HG03175 (cell line): Measurements from ENCODE around the gene NOSIP.

ENCODE experiments used
- ATAC-seq: cut with Tn5 transposase; IDR thresholded peaks from one replicate; pipeline ENCODE4 v1.9.1; 2021; ENCODE audit warnings: mild to moderate bottlenecking, moderate library complexity; ENCODE audit not compliant: unreplicated experiment

The NOSIP gene

GRCh38 chr19:49595819-49596404 lies 15.6 kb upstream of the NOSIP start:
- ATAC-seq, result no peak

- ATAC-seq, result no peak
Measured at GRCh38 chr19:49594993-49595818, 14.8 kb upstream of the NOSIP start.

- no peak for ATAC-seq
Measured at GRCh38 chr19:49594157-49594992, 14.0 kb upstream of the NOSIP start.

- ATAC-seq, result peak; percentile 47
Measured at GRCh38 chr19:49593233-49594113, 13.1 kb upstream of the NOSIP start.

GRCh38 chr19:49592486-49593232 lies 12.3 kb upstream of the NOSIP start:
- ATAC-seq, result no peak

- ATAC-seq, result no peak
Measured at GRCh38 chr19:49591731-49592485, 11.6 kb upstream of the NOSIP start.

- no peak for ATAC-seq
Measured at GRCh38 chr19:49590971-49591730, 10.8 kb upstream of the NOSIP start, which contains the start of gene PRR12. Gene PRR12, plus strand, starts transcription at chr19:49591182. Its CDS starts 473 bp downstream, at chr19:49591655.

- peak; percentile 71 for ATAC-seq
Measured at GRCh38 chr19:49590071-49590970, 10.0 kb upstream of the NOSIP start.

- ATAC-seq, result no peak
Measured at GRCh38 chr19:49589502-49589905, 9.1 kb upstream of the NOSIP start.

- no peak for ATAC-seq
Measured at GRCh38 chr19:49588365-49589122, 8.2 kb upstream of the NOSIP start.

GRCh38 chr19:49587227-49587626 lies 6.9 kb upstream of the NOSIP start:
- no peak for ATAC-seq

GRCh38 chr19:49585023-49585422 lies 4.7 kb upstream of the NOSIP start:
- ATAC-seq, result no peak

GRCh38 chr19:49583239-49583638 lies 2.9 kb upstream of the NOSIP start:
- ATAC-seq, result no peak

GRCh38 chr19:49581007-49581508 lies 702 bp upstream of the NOSIP start, which contains the start of gene PRRG2:
Gene PRRG2, plus strand, starts transcription at chr19:49581316. Its CDS starts 1,904 bp downstream, at chr19:49583220.
- no peak for ATAC-seq

GRCh38 chr19:49579947-49580263 lies 451 bp downstream of the NOSIP start:
- ATAC-seq, result no peak

- no peak for ATAC-seq
Measured at GRCh38 chr19:49579193-49579592, 1.2 kb downstream of the NOSIP start.
